Subcutaneous abdominal adipose tissue (tissue), 5 donors: Measurements from ENCODE around the gene RAB33B.
"Not testable (repeated sequence)": the region's sequence is repeated elsewhere in the genome, so short reads cannot be mapped to it uniquely, and the experiment has no call there.

Source experiments
- H3K27ac ChIP-seq: one replicate; pipeline ENCODE4 v1.7.0; 2013; ENCODE audit warnings: low read depth, mild to moderate bottlenecking, inconsistent platforms, low read length, moderate library complexity
- H3K27me3 ChIP-seq, 5 donors: one replicate each; pipeline ENCODE4 v1.7.0; 2013; ENCODE audit warnings: low read length in 5 of 5, inconsistent platforms in 1 of 5; ENCODE audit not compliant: control insufficient read depth in 5 of 5, insufficient read depth in 4 of 5
- H3K36me3 ChIP-seq, 5 donors: one replicate each; pipeline ENCODE4 v1.7.0; 2013; ENCODE audit warnings: low read length in 5 of 5; ENCODE audit not compliant: control insufficient read depth in 5 of 5, insufficient read depth in 5 of 5
- H3K4me1 ChIP-seq, 5 donors: one replicate each; pipeline ENCODE4 v1.7.0; 2013; ENCODE audit warnings: low read length in 5 of 5, mild to moderate bottlenecking in 3 of 5, moderate library complexity in 1 of 5; ENCODE audit not compliant: control insufficient read depth in 5 of 5, insufficient read depth in 5 of 5
- H3K4me3 ChIP-seq, 5 donors: one replicate each; pipeline ENCODE4 v1.7.0; 2013; ENCODE audit warnings: low read length in 5 of 5, low read depth in 1 of 5
- H3K9ac ChIP-seq, 5 donors: one replicate each; pipeline ENCODE4 v1.7.0; 2013; ENCODE audit warnings: low read length in 5 of 5, mild to moderate bottlenecking in 4 of 5, moderate library complexity in 3 of 5
- H3K9me3 ChIP-seq, 5 donors: one replicate each; pipeline ENCODE4 v1.7.0; 2013; ENCODE audit warnings: low read length in 5 of 5; ENCODE audit not compliant: control insufficient read depth in 5 of 5
- donor health status: healthy.
- donor health status: healthy.
- donor health status: healthy.
- donor health status: healthy.
- donor health status: healthy.

The RAB33B gene

GRCh38 chr4:139458999-139459398 is 5.1 kb downstream of the RAB33B start:
- Histone ChIP-seq H3K27me3 (no peaks in the 10 kb centered on the region), H3K27ac (no peak overlapping the region), H3K9me3 (no peaks in the 10 kb centered on the region), H3K9ac (no peak overlapping the region), H3K36me3 (no peaks in the 10 kb centered on the region), H3K4me3 (no peak overlapping the region), H3K4me1 (peaks cover 5 to 50% (median 47%) of the 10 kb centered on the region in 5 donors)

- no peak overlapping the region for H3K4me3 ChIP-seq
- no peaks in the 10 kb centered on the region for H3K36me3 ChIP-seq
- H3K4me1 ChIP-seq = peaks cover 2 to 37% (median 33%) of the 10 kb centered on the region in 5 donors
- H3K9ac ChIP-seq = no peak overlapping the region
- H3K27me3 ChIP-seq = no peaks in the 10 kb centered on the region
- H3K27ac ChIP-seq = no peak overlapping the region
- H3K9me3 ChIP-seq = no peaks in the 10 kb centered on the region
Measured at GRCh38 chr4:139460565-139460964, 6.6 kb downstream of the RAB33B start.

GRCh38 chr4:139461022-139461628 is 7.2 kb downstream of the RAB33B start:
- Histone ChIP-seq H3K9ac (no peak overlapping the region), H3K27me3 (no peaks in the 10 kb centered on the region), H3K27ac (no peak overlapping the region), H3K9me3 (no peaks in the 10 kb centered on the region), H3K36me3 (no peaks in the 10 kb centered on the region), H3K4me3 (no peak overlapping the region), H3K4me1 (peaks cover 2 to 31% (median 28%) of the 10 kb centered on the region in 5 donors)

DNA sequence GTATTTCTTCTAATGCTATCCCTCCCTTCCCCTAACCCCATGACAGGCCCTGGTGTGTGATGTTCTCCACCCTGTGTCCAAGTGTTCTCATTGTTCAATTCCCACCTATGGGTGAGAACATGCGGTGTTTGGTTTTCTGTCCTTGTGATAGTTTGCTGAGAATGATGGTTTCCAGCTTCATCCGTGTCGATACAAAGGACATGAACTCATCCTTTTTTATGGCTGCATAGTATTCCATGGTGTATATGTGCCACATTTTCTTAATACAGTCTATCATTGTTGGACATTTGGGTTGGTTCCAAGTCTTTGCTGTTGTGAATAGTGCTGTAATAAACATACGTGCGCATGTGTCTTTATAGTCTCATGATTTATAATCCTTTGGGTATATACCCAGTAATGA is 10.6 kb downstream of the RAB33B start:
- not testable (repeated sequence) for H3K9ac ChIP-seq, H3K36me3 ChIP-seq, H3K27ac ChIP-seq, H3K4me3 ChIP-seq, H3K4me1 ChIP-seq, H3K27me3 ChIP-seq, H3K9me3 ChIP-seq

GRCh38 chr4:139465922-139466321 is 12.0 kb downstream of the RAB33B start:
- Histone ChIP-seq H3K9me3 (peaks cover 0 to 2% (median 0%) of the 10 kb centered on the region in 5 donors), H3K36me3 (no peaks in the 10 kb centered on the region), H3K9ac (no peak overlapping the region), H3K4me3 (no peak overlapping the region), H3K27me3 (no peaks in the 10 kb centered on the region), H3K27ac (no peak overlapping the region), H3K4me1 (peaks cover 2 to 16% (median 4%) of the 10 kb centered on the region in 5 donors)

- H3K9ac ChIP-seq, H3K27ac ChIP-seq, H3K27me3 ChIP-seq, H3K4me3 ChIP-seq, H3K9me3 ChIP-seq: not testable (repeated sequence)
- peaks cover 0 to 13% (median 3%) of the 10 kb centered on the region in 5 donors for H3K4me1 ChIP-seq
- H3K36me3 ChIP-seq = peaks cover 9 to 14% (median 11%) of the 10 kb centered on the region in 5 donors
Measured at GRCh38 chr4:139468756-139469155, 14.8 kb downstream of the RAB33B start.

- Histone ChIP-seq H3K36me3 (peaks cover 9 to 14% (median 11%) of the 10 kb centered on the region in 5 donors), H3K9ac (no peak overlapping the region), H3K27ac (no peak overlapping the region), H3K27me3 (no peaks in the 10 kb centered on the region), H3K4me1 (peaks cover 0 to 10% (median 2%) of the 10 kb centered on the region in 5 donors), H3K4me3 (no peak overlapping the region), H3K9me3 (peaks cover 0 to 5% (median 0%) of the 10 kb centered on the region in 5 donors)
Measured at GRCh38 chr4:139469216-139469615, 15.3 kb downstream of the RAB33B start.

DNA sequence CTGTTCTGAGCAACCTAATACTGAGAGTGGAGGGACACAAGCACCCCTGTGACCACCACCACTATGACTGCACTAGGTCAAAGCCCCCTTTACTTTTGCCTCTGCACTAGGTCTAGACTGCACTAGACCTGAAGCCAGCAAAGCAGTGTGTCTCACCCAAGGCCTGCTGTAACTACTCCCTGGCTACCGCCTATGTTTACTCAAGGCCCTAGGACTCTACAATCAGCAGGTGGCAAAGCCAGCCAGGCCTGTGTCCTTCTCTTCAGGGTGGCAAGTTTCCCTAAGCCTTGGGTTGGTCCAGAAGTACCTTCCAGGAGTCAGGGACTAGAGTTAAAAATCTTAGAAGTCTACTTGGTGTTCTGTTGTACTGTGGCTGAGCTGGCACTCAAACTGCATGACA is 15.9 kb downstream of the RAB33B start:
- H3K27ac ChIP-seq = no peak overlapping the region
- H3K4me3 ChIP-seq = no peak overlapping the region
- peaks cover 0 to 10% (median 2%) of the 10 kb centered on the region in 5 donors for H3K4me1 ChIP-seq
- H3K27me3 ChIP-seq = no peaks in the 10 kb centered on the region
- H3K36me3 ChIP-seq = peaks cover 9 to 14% (median 11%) of the 10 kb centered on the region in 5 donors
- H3K9me3 ChIP-seq = peaks cover 0 to 5% (median 0%) of the 10 kb centered on the region in 5 donors
- no peak overlapping the region for H3K9ac ChIP-seq

- no peak overlapping the region for H3K9ac ChIP-seq
- H3K27me3 ChIP-seq = no peaks in the 10 kb centered on the region
- no peak overlapping the region for H3K27ac ChIP-seq
- peaks cover 9 to 14% (median 11%) of the 10 kb centered on the region in 5 donors for H3K36me3 ChIP-seq
- no peak overlapping the region for H3K4me3 ChIP-seq
- H3K9me3 ChIP-seq = peaks cover 0 to 5% (median 0%) of the 10 kb centered on the region in 5 donors
- H3K4me1 ChIP-seq = peaks cover 0 to 10% (median 2%) of the 10 kb centered on the region in 5 donors
Measured at GRCh38 chr4:139470295-139470694, 16.4 kb downstream of the RAB33B start.

DNA sequence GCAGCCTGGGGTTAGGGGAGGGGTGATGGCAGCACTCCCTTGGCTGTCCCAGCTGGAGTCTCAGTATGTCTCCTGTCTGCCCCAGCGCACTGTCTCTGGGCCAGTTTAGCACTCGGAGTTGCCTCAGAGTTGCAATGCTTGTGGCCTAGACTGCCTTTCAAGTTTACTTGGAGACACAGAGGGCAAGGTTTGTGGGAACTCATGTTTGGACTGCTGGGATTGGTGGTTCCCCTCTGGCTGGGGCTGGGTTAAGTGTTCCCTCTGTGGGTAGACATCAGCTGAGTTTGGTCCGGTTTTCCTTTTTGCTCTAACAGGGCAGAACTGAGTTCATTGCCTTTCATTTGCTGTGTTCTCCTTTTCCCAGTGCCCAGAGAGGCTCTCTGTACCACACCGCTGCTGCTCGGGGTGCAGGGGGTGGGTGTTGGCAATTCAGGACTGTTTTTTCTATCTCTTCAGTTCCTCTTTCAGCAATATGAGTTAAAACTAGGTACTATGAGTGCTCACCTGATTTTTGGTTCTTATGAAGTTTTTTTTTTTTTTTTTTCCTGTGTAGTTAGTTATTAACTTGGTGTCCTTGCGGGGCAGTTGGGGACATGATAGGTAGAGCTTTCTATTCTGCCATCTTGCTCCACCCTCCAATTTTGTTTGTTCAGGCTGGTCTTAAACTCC is 17.2 kb downstream of the RAB33B start:
- Histone ChIP-seq H3K27me3 (no peaks in the 10 kb centered on the region), H3K9ac (no peak overlapping the region), H3K4me1 (peaks cover 0 to 10% (median 2%) of the 10 kb centered on the region in 5 donors), H3K36me3 (peaks cover 9 to 14% (median 11%) of the 10 kb centered on the region in 5 donors), H3K27ac (no peak overlapping the region), H3K9me3 (peaks cover 0 to 5% (median 0%) of the 10 kb centered on the region in 5 donors), H3K4me3 (no peak overlapping the region)
